K562 (cell line): Measurements from ENCODE around the gene ITSN1.

Experiments used
- ATF2 ChIP-seq: sonication (generic); formaldehyde crosslinking; IDR thresholded peaks from 2 replicates; pipeline ENCODE4 v1.8.1; 2022; ENCODE audit warnings: missing genetic modification reagents
- FOXJ3 ChIP-seq: sonication (generic); formaldehyde crosslinking; IDR thresholded peaks from 2 replicates; pipeline ENCODE4 v1.4.0; 2020; ENCODE audit warnings: mild to moderate bottlenecking, missing genetic modification reagents
- HMG20B ChIP-seq: fragments of 250-450 bp; sonication (Bioruptor Pico); IDR thresholded peaks from 2 replicates; pipeline ENCODE4 v1.5.0; 2021; ENCODE audit warnings: mild to moderate bottlenecking
- NFXL1 ChIP-seq: fragments of 450-650 bp; formaldehyde crosslinking; IDR thresholded peaks from 2 replicates; pipeline ENCODE4 v1.4.0; 2021; ENCODE audit warnings: mild to moderate bottlenecking
- POLR2A ChIP-seq: fragments of 450-650 bp; conservative IDR thresholded peaks from 2 replicates; pipeline ENCODE4 v1.6.1; 2016
- ZNF589 ChIP-seq: fragments of 200-800 bp; sonication (Bioruptor generic); IDR thresholded peaks from 2 replicates; pipeline ENCODE4 v1.6.1; 2016; ENCODE audit warnings: low read depth, missing genetic modification characterization, missing compliant biosample characterization
- TF ChIP-seq, protein P1 (sequence below), 3 experiments: IDR thresholded peaks in 2 of 3; conservative IDR thresholded peaks in 1 of 3; 2 replicates each; pipeline ENCODE4 v1.5.1; 2011 to 2012; ENCODE audit warnings: low read length in 3 of 3, mild to moderate bottlenecking in 3 of 3, control low read depth in 2 of 3, improper control_type of control experiment in 1 of 3, inconsistent platforms in 1 of 3, low read depth in 1 of 3, mixed read lengths in 1 of 3, moderate library complexity in 1 of 3; ENCODE audit not compliant: insufficient read depth in 2 of 3
- TF ChIP-seq, protein P2 (sequence below): sonication (generic); formaldehyde crosslinking; IDR thresholded peaks from 2 replicates; pipeline ENCODE4 v1.8.0; 2022; ENCODE audit warnings: mild to moderate bottlenecking, missing genetic modification reagents

DNA sequence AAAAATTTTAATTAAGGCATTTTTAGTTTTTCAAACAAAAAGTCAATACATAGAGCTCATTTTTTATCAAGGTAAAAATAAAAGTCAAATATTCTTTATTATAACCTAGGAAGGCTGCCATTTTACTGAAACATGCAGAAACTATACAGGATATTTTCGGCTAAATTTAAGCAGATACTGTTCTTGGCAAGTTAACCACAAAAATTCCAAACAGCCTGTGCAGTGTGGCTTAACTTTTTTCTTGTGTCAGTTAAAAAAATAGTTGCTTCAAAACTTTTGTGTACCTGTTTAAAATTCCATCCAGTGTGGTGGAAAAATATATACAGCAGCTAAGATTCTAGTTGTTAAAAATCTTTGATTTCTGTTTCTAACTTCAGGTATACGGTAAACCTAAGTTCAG, 138.3 kb downstream of the ITSN1 start:
- no peak for TF ChIP-seq ATF2
- no peak for TF ChIP-seq POLR2A
- TF ChIP-seq HMG20B (CRISPR knock-in tag) = no peak
- TF ChIP-seq, protein P1, sequence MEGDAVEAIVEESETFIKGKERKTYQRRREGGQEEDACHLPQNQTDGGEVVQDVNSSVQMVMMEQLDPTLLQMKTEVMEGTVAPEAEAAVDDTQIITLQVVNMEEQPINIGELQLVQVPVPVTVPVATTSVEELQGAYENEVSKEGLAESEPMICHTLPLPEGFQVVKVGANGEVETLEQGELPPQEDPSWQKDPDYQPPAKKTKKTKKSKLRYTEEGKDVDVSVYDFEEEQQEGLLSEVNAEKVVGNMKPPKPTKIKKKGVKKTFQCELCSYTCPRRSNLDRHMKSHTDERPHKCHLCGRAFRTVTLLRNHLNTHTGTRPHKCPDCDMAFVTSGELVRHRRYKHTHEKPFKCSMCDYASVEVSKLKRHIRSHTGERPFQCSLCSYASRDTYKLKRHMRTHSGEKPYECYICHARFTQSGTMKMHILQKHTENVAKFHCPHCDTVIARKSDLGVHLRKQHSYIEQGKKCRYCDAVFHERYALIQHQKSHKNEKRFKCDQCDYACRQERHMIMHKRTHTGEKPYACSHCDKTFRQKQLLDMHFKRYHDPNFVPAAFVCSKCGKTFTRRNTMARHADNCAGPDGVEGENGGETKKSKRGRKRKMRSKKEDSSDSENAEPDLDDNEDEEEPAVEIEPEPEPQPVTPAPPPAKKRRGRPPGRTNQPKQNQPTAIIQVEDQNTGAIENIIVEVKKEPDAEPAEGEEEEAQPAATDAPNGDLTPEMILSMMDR (IDR thresholded peaks at IDR 0.05 in 2 of 3, conservative IDR thresholded peaks at IDR 0.05 in 1 of 3; ENCODE audit: insufficient read depth in 2 of 3, low read depth in 1 of 3, low read length in 3 of 3) = no peak
- TF ChIP-seq NFXL1 (CRISPR knock-in tag) = no peak
- TF ChIP-seq, protein P2, sequence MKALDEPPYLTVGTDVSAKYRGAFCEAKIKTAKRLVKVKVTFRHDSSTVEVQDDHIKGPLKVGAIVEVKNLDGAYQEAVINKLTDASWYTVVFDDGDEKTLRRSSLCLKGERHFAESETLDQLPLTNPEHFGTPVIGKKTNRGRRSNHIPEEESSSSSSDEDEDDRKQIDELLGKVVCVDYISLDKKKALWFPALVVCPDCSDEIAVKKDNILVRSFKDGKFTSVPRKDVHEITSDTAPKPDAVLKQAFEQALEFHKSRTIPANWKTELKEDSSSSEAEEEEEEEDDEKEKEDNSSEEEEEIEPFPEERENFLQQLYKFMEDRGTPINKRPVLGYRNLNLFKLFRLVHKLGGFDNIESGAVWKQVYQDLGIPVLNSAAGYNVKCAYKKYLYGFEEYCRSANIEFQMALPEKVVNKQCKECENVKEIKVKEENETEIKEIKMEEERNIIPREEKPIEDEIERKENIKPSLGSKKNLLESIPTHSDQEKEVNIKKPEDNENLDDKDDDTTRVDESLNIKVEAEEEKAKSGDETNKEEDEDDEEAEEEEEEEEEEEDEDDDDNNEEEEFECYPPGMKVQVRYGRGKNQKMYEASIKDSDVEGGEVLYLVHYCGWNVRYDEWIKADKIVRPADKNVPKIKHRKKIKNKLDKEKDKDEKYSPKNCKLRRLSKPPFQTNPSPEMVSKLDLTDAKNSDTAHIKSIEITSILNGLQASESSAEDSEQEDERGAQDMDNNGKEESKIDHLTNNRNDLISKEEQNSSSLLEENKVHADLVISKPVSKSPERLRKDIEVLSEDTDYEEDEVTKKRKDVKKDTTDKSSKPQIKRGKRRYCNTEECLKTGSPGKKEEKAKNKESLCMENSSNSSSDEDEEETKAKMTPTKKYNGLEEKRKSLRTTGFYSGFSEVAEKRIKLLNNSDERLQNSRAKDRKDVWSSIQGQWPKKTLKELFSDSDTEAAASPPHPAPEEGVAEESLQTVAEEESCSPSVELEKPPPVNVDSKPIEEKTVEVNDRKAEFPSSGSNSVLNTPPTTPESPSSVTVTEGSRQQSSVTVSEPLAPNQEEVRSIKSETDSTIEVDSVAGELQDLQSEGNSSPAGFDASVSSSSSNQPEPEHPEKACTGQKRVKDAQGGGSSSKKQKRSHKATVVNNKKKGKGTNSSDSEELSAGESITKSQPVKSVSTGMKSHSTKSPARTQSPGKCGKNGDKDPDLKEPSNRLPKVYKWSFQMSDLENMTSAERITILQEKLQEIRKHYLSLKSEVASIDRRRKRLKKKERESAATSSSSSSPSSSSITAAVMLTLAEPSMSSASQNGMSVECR (CRISPR knock-in tag) = no peak
- TF ChIP-seq FOXJ3 (CRISPR knock-in tag) = no peak
- TF ChIP-seq ZNF589 (CRISPR knock-in tag) = no peak
